HG03521 (cell line): ENCODE measurements around the gene HSF2BP.
"Not testable (repeated sequence)": the region's sequence is repeated elsewhere in the genome, so short reads cannot be mapped to it uniquely, and the experiment has no call there.

Experiments used
- ATAC-seq: cut with Tn5 transposase; IDR thresholded peaks from one replicate; pipeline ENCODE4 v1.9.1; 2021; ENCODE audit warnings: mild to moderate bottlenecking, moderate library complexity; ENCODE audit not compliant: unreplicated experiment

Gene HSF2BP

DNA sequence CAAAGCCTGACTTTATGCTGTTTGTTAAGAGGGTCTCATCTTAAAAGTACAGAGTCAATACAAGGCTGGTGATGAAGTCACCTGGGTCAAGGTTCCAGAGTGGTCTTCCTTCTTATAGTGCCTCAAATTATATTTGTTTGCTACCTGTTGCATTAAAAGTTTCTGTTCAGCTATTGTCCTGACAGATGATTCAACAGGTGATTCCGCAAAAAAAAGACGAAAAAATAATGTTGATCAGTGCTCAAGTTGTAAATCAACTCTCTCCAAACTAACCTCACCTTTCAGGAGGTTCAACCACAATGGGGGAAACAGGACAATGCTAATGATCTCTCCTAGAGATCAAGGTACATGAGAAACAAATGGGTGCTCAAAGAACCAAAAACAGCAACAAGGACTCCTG is 35.7 kb downstream of the HSF2BP start:
- ATAC-seq = no peak

DNA sequence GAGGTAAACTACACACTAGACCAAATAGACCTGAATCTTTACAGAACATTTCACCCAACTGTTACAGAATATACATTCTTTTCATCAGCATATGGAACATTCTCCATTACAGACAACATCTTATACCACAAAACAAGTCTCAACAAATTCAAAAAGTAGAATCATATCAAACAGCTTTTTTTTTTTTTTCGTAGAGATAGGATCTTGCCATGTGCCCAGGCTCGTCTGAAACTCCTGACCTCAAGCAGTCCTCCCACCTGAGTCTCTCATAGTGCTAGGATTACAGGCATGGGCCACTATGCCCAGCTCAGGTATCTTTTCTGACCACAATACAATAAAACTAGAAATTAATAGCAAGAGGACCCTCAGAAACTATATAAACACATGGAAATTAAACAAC is 36.5 kb downstream of the HSF2BP start:
- ATAC-seq = no peak

- ATAC-seq = no peak
Observed at GRCh38 chr21:43619856-43620255, 39.4 kb downstream of the HSF2BP start.

DNA sequence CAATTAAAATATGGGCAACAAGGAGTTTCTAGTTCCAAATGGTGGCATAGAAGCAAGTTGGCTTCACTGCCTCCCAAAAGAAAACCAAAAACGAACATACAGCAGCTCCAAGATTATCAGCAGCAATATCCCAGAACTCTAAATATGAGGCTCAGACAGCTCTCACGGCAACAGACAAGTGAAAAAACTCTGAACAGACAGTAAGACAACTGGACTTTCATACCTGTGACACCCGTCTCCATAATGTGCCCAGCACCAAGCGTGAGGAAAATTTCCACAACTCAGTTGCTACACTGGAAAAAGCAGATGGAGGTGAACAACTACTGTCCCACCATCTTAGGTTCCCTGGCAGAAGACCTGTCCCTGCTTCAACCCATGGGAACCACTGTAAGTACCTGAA is 39.9 kb downstream of the HSF2BP start:
- ATAC-seq = no peak

DNA sequence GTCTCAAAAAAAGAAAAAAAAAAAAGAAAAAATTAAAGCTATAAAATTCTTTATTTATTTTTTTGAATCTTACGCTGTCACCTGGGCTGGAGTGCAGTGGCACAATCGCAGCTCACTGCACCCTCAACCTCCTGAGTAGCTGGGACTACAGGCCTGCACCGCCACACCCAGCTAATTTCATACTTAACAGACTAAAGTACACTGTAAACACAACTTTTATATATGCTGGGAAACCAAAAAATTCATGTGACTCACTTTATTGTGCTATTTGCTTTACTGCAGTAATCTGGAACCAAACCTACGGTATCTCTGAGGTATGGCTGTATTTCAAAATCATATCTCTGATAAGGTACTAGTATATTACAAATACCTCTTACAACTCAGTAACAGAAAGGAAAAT is 40.3 kb downstream of the HSF2BP start:
- ATAC-seq = no peak

- not testable (repeated sequence) for ATAC-seq
Observed at GRCh38 chr21:43616861-43617260, 42.4 kb downstream of the HSF2BP start.

DNA sequence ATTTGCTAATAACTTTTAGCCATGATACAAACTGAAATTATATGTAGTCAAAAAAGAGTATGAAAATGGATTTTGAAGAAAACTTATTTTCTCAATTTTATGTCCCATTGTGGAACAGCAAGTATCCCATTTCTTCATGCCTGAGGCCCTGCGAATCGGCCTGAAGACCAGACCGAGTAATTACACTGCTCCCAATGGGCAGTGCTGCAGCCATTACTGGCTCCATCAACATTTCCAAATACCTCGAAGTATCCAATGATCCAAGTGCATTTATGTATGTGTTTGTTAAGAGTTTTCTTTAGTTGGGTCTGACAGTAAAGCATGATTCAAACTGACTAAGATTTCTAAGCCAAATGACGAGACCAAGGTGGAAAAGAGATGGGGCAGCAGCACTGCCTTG is 44.4 kb downstream of the HSF2BP start:
- no peak for ATAC-seq

- no peak for ATAC-seq
Observed at GRCh38 chr21:43613755-43614638, 45.3 kb downstream of the HSF2BP start.

- ATAC-seq = no peak
Observed at GRCh38 chr21:43611598-43612369, 47.5 kb downstream of the HSF2BP start.

DNA sequence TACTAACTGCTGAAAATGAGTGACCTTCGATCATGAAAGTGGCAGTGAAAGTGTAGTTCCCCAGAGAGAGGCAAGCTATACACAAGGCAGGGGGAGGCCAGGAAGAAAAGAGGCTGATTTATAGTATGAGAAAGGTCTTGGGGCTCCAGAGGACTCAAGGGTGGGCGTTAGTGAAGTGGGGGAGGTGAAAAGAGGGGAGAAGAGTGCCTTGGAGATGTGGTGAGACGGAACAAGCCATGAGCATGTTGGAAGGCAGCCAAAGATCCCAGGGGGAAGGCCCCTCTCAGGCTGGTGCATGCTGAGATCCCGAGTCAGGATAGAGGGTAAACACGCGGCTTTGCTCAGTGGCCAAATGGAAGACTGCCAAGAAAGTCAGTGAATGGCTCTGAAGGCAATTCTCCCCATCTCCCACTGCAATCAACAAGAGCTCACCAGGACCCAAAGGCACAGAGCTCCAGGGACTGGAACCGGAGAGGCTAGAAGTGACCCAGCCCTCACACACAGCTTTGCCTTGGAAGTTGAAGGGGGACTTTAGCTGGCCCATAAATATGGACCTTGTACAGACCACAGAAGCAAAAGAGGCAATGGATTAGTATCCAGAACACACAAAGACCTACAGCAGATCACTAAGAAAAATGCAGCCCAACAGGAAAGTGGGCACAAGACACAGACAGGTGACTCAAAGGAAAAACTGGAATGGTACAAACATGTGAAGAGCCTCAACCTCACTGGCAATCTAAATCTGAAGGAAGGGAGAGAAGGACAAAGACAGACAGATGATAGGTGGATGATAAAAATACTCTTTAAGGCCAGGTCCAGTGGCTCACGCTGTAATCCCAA is 49.6 kb downstream of the HSF2BP start:
- ATAC-seq = no peak

- no peak for ATAC-seq
Observed at GRCh38 chr21:43608664-43609063, 50.6 kb downstream of the HSF2BP start.

- ATAC-seq = no peak
Observed at GRCh38 chr21:43608225-43608624, 51.1 kb downstream of the HSF2BP start.

DNA sequence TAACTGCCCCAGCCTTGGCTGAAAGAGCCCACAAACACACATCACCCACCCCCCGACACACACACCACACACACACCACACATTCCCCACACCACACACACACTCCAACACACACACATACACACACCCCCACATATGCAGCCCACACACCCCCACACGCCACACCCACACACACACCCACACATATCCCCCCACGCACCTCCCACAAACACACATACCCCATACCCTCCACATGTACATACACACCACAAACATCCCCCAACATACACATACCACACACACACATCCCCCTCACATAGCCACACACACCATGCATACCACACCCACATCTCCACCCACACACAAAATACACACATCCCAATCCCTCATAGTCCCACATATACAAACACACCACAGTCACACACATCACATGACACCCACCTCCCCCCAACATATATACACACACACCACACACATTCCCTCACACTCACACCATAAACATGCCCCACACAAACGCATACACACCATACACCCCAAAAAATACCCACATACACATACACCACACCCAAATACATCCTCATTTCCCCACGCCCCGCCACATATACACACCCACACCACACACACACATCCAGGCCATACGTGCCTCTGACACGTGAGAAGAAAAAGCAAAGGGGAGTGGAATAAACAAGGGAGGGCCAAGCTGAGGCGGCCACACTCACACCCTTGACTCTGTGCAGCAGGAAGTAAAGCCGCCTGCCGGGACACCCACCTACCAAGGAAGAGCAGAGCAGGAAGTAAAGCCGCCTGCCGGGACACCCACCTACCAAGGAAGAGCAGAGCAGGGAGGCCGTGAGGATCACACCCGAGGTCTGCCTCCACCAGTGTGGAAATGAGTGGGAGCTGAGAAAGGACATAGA is 53.7 kb downstream of the HSF2BP start:
- ATAC-seq = no peak

GRCh38 chr21:43604505-43605204 is 54.6 kb downstream of the HSF2BP start:
- no peak for ATAC-seq

GRCh38 chr21:43603641-43604504 is 55.4 kb downstream of the HSF2BP start:
- no peak for ATAC-seq

- ATAC-seq = no peak
Observed at GRCh38 chr21:43603233-43603626, 56.1 kb downstream of the HSF2BP start.

DNA sequence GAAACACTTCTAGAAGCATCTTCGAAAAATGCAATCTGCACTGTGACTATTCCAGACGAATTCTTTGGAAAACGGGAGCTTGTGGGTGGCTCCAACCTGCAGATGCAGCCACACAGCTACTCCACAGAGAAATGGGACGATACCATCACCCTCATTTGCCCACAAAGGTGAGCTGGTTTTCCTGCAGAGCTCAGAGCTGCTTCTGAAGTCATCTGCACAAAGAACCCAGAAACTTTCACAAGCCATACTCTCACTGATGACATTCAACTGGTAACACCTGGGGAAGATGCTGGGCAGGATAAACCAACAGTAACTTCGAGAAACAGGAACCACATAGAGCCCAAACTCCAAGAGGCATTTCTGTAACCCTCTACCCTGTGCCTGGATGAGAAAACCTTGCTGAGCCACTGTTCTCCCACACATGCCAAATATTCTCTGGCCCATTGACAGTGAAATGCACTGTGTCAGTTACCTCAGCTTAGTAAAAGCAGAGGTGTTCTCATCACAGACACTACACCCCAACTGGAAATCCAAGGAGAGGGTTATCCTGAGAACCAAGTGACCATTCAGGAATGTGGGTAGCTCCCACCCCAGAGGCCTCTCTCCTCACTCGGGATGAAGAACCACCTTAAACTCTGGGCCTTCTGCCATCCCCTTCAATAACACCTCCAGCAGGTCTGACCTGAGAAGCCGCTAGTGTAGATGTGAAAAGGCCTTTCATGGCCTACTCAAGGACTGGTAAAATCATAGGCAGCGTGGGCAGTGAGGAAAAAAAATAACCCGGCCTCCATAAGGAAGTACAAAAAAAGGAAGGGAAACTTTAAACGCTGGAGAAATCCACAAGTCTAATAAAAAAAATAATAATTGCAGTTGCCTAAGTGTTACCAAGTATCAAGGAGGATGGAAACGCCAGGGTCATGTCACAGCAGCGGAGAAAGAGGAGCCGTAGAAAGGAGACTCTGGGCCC is 56.7 kb downstream of the HSF2BP start:
- ATAC-seq = no peak
